Erythroblast (primary cell): ENCODE measurements around the gene HS3ST5.

ENCODE experiments used
- DNase-seq, 2 experiments: peaks; one replicate each; lab custom pipeline; 2025; lab: John Stamatoyannopoulos, UW
- GATA1 ChIP-seq: IDR thresholded peaks from 2 replicates; pipeline ENCODE4 v1.6.1; 2011; ENCODE audit warnings: low read depth, mild to moderate bottlenecking, control low read depth, low read length, moderate library complexity
- POLR2A ChIP-seq: IDR thresholded peaks from 2 replicates; pipeline ENCODE4 v1.6.1; 2011; ENCODE audit warnings: mild to moderate bottlenecking, low read length

The HS3ST5 gene

DNA sequence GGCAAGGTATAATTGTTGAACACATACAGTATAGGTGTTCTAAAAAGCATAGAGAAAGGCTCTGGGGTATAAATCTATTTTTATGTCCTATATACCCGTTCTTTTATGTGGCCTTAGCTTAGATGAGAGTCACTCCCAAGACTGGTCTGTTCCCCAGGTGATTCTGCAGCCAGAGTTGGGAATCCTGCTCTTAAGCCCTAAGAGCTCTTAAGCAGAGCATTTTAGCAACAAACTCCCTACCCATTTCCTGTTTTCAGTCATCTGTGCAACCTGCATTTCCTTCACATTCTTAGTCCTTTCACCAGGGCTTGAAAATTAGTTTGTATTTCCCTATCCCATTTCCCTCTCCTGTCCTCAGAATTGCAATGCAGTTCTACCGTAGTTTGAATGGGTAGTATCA is 166.1 kb downstream of the HS3ST5 start:
- no peak for TF ChIP-seq GATA1
- TF ChIP-seq POLR2A = no peak
- DNase-seq = no peak

DNA sequence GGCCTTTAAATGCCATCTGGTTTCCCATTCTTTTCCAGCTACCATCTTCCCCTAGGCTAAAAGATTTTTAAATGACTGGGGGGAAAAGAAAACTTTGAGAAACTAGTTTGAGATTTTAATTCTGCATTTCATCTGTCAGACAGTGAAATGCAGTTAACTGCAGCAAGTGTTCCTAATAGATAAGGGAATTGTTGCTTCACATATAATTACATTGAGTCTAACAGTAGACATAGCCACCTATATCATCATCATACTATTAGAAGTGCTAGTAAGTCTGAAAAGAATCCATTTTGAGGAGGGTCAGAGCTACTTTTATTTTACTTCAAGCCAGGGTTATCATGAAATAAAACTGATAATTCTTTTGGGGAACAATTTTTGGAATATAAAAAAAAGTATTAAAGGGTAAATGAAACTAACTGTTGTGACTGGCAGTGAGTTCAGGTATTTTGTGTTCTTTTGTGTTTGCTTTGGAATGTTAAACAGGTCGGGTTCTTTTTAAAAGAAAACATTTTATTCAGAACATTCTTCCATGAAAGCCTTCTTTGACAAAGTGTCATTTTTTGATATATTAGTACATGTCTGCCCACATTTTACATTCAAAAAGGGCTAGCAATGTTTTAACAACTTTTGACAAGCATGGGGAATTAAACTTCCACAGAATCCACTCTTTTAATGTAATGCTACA is 170.1 kb downstream of the HS3ST5 start:
- TF ChIP-seq POLR2A (no peak), GATA1 (no peak)
- DNase-seq = peak; percentile 64 to 79

DNA sequence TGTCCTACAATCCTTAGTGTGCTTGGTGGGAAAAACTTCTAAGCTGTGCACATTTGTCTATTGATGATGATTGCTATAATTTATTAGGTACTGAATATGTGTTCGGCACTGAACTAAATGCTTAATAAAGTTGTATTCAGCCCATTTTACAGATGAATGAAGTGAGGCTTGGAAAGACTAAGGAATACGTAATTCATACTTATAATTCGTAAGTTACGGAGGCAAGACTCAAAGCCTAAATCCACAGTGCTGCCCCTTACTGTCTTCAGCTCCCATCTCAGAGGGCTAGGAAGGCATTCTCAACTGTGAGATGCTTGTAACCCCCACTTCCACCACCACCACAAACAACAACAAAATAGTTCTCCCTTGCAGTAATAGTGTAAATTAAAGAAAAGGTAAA is 171.3 kb downstream of the HS3ST5 start:
- TF ChIP-seq GATA1 = no peak
- TF ChIP-seq POLR2A = no peak
- no peak for DNase-seq

DNA sequence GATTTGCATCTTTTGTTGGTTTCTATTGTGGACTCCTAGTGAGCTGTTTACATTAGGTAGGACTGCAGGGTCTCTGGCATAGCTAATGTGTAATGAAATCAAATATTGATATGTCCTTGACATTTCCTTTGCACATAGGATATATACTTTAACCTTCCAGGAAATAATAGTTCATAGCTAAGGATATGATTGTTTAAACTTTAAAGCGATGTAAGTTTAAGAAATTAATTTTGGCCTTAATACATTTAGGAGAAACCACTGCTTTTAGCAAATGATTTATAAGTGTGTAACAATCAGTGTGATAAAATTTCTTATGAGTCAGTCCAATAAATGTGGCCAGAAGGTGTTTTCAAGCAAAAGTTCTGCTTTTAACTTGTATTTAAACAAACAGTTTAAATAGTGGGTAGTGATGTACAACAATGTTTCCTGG is 171.8 kb downstream of the HS3ST5 start:
- DNase-seq = no peak
- TF ChIP-seq POLR2A (no peak), GATA1 (no peak)

DNA sequence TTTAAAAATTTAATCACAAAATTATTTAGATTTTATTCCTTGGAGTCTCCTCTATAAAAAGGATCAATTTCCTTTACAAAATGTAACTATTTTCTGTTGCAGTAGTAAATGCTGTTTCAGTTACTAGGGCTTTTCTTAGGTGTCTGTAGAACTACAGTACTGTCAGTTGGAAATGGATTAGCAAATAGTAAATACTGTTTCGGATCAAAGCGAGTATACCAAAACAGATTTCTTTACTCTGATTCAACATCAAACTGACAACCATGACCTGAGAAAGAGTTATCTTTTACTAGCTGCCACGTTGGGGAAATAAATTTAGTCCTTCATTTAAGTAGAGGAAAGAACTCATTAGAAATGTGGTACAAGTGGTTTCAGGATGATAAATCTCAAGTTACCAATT is 172.5 kb downstream of the HS3ST5 start:
- DNase-seq = no peak
- TF ChIP-seq GATA1 (no peak), POLR2A (no peak)

DNA sequence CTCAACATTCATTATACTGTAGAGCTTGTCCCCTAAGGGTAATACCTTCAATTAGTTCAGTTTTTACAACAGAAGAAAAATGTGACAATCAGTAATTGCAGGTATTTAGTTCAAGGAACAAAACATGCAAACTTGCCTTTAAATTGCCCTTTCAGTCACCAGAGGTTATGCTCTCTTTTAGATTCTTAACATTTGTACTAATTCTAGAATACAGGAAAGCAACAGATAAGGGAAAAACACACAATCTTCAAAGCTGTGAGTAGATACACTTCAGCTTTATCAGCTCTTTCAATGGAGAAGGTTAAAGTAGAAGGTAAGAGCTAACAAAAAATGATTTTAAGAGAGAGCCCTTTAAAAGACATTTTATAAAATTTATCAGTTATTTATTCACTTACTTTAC is 173.1 kb downstream of the HS3ST5 start:
- DNase-seq = peak; percentile 10 to 29
- no peak for TF ChIP-seq GATA1
- TF ChIP-seq POLR2A = no peak

DNA sequence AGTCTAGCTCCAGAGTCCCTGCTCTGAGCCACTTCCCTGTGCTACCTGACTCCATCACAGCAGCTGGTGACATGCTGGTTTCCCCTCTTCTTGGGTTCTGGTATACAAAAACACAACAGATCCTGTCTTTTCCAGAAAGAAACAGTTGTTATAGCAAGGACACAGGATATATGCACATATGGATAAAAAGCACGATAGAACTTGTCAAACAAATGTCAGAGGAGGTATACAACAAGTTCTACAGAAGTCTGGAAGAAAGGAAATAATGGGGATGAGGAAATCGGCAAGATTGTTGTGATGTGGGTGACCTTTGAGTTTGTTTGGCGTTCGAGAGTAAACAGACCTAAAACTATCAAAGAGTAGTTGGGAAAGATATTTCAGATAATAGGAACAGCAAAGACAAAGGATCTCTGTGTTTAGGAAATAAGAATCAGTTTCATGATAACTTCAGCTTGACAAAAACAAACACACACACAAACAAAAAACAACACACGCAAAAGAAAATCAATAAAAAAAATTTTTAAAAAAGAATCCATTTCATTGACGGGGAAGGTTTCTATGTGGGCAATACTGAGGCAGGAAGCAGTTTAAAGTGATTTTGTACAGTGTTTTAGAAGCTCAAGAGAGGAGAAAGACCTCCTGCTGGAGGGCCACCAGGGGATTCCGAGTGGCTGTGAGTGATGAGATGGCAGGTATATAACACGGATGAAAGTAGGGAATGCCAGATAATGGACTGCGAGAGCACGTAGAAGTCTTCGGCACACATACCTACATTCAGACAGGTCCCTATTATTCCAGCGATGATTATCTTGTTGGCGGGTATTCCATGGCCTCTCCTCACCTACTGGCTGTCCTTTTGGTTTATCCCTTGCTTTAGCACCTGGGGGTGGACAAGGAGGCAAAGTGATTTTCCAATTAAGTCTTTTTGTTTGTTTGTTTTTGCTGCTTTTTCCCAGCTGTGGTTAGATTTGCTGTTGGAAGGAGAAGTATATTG is 174.9 kb downstream of the HS3ST5 start:
- TF ChIP-seq GATA1 = no peak
- TF ChIP-seq POLR2A = no peak
- DNase-seq = no peak

DNA sequence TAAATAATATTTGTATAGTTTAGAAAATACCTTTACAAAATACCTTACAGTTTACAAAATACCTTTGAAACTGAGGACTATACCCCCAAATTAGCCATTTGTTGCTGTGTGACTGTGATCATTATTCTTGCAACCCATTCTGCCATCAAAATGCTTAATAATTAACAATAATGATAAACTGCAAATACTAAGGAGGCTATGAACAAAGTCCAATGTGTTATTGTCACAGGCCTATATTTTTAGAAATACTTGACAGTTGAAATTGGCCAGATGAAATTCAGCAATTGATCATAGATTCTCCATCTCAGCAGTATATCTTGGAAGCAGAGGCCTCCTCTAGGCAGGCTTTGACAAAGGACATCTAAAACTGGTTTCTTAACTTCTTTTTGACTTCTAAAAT is 178.6 kb downstream of the HS3ST5 start:
- TF ChIP-seq GATA1 (no peak), POLR2A (no peak)

DNA sequence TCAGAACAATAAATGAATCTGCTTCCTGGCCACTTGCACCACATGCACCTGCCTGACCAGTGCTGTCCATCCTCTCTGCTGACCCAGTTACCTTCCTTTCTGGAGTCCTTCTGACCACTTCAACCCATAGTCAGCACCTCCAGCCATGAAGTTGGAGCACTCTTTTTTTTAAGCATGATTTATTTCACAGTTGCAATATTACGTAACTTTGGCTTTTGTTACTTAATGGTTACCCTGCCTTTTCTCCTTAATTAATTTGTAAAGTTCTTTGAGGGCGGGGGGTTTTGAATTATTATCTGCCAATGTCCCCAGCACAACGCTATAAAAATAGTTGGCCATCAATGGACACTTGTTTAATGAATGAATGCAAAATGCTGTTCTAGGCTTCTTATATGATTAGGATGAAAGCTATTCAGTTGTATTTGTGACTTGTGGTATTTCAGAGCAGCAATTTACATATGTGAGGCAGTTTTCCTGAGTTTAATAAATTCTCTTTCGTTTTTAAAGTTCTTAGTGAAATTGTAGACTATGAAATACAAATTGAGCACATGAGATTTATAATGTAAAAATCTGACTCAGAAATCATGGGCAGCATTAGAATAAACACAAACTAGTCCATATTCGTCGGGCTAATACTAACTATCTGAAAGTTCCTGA is 180.0 kb downstream of the HS3ST5 start:
- TF ChIP-seq GATA1 (no peak), POLR2A (no peak)

More for the DNA sequence above, 178.6 kb downstream of the HS3ST5 start:
- no peak for DNase-seq

DNA sequence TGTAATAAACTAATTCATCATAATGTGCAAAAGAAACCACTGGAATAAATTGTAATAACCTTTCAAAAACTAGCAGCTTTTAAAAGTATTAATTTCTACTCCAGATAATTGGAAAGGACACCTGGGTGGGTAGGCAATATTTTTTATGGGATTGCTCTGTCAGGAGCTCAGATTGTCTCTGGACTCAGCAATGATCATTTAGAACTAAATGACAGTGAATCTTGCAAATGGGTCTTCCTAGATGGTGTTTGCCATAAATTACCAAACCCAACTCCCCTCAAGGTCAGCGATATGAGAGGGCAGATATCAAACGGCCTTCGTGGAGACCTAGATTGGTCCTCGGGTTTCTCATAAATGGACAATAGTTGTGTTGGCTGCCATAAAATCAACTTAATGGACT is 181.9 kb downstream of the HS3ST5 start:
- TF ChIP-seq POLR2A (no peak), GATA1 (no peak)
- no peak for DNase-seq

More for the DNA sequence above, 180.0 kb downstream of the HS3ST5 start:
- DNase-seq = no peak

DNA sequence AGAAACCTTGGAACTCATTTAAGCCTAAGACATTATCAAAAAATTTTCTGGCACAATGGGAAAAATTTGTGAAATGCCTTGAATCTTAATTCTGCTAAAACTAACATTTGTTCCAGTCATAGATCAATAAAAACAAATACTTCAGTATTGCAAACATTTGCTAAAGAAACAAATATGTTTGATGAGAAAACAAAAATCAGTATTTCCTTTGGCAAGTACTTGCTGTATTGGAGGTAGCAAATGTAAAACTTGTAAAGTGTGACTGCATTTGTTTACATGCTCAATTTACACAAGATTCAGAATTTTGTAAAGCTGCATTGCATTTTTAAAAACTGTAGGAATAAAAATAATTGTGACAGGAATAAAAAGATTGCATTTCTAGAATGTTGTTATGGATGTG is 183.1 kb downstream of the HS3ST5 start:
- DNase-seq = no peak

DNA sequence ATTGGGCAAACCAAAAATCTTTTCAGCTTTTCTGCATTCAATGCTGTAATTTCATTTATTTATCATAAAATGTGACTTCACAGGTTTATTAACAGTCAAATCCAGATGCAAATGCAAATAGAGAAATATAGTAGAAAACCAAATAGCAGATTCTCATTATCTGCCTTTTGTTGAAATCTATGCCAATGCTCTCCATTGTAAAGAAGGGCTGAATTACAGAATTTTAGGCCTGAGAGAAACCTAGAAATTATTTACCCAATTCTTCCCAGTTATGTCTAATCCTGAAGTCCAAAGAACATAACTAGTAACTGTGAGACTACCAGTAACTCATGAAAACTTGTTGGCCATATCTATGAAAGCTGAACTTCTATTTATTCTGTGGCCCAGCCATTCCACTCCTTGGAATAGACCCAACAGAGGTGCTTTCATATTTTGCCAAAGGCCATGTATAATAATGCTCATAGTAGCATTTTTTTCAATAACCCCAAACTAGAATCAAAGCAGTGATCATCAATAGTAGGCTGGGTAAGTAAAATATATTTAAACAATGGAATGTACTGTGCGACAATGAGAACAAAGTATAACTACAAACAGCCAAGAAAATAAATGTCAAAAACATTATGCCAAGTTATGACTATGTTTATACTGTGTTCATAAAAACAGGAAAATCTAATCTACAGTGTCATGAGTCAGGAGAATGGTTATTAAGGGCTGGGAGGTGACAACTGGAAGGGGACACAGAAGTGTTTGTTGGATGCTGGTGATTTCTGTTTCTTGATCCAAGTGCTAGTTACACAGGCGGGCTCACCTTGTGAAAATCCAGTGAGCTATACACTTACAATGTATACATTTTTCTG is 183.8 kb downstream of the HS3ST5 start:
- DNase-seq = no peak
- TF ChIP-seq GATA1 (no peak), POLR2A (no peak)

More for the DNA sequence above, 183.1 kb downstream of the HS3ST5 start:
- TF ChIP-seq POLR2A (no peak), GATA1 (no peak)

DNA sequence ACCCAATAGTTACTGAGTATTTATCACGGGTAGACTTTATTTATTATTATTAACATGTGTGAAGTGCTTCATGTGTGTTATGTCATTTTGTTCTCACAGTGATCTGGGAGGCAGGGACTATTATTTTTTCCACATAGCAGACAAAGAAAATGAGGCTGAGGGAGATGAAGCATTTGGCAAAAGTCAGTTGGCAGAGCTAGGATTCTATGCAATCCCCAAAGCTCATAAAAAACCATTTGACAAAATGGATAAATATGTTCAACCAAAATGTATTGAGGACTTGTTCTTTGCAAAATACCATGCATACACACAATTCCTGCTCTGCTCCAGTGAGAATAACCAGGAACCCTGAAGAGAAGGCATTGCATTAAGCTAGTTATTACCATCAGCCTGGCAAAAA is 184.4 kb downstream of the HS3ST5 start:
- TF ChIP-seq POLR2A = no peak
- TF ChIP-seq GATA1 = no peak

DNA sequence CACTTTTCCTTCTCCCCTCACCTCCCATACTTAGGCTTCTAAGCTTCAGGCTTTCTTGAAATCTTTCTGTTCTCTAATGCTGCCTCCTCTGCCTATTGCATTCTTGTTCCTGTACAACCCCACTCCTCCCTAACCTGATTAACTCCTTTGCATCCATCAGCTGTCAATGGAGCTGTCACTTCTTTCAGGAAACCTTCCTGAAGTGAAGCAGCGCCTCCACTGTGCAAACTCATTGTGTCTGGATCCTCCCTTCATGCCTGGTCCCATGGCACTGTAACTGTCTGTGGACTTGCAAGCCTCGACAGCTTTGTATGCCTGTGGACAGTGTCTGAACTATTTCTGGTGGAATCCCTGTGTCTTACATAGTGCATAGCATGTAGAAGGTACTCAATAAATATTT is 185.0 kb downstream of the HS3ST5 start:
- TF ChIP-seq GATA1 (no peak), POLR2A (no peak)
- no peak for DNase-seq

More for the DNA sequence above, 184.4 kb downstream of the HS3ST5 start:
- DNase-seq = no peak
